Lower lobe of right lung (tissue), 2 donors: Measurements from ENCODE around the gene LRIF1. TPM values are rescaled to one million over a fixed set of nuclear protein-coding genes. Genes with fewer than 3 reads are reported as not detected.
"Not testable (repeated sequence)": the region's sequence is repeated elsewhere in the genome, so short reads cannot be mapped to it uniquely, and the experiment has no call there.

Experiments used
- ATAC-seq, 2 donors: fragments of 200-7000 bp; cut with Tn5 transposase; one replicate each; pipeline ENCODE4 v1.9.1; 2020 to 2022; ENCODE audit warnings: mild to moderate bottlenecking in 2 of 2, moderate library complexity in 2 of 2
- DNase-seq: peaks from one replicate; pipeline ENCODE4 v3.0.0-alpha.2; 2020
- H3K27ac ChIP-seq: fragments of 200-600 bp; one replicate; pipeline ENCODE4 v1.8.0; 2022
- H3K27me3 ChIP-seq: fragments of 200-600 bp; one replicate; pipeline ENCODE4 v1.8.0; 2022; ENCODE audit warnings: low read depth
- H3K36me3 ChIP-seq: fragments of 200-600 bp; one replicate; pipeline ENCODE4 v1.8.0; 2022; ENCODE audit warnings: mild to moderate bottlenecking
- H3K4me1 ChIP-seq: fragments of 200-600 bp; one replicate; pipeline ENCODE4 v1.8.0; 2022
- H3K4me3 ChIP-seq: fragments of 200-600 bp; one replicate; pipeline ENCODE4 v1.8.0; 2022; ENCODE audit warnings: mild to moderate bottlenecking
- H3K9me3 ChIP-seq: fragments of 200-600 bp; one replicate; pipeline ENCODE4 v1.8.0; 2022
- CTCF ChIP-seq: fragments of 200-600 bp; IDR thresholded peaks from one replicate; pipeline ENCODE4 v1.8.0; 2022; ENCODE audit warnings: antibody characterized with exemption, mild to moderate bottlenecking
- intact Hi-C: fragments of 100-400 bp; cut with DNase I; formaldehyde crosslinking; loops from one replicate; pipeline ENCODE4 v1.11.0; 2022
- total RNA-seq: library from RNA; stranded (reverse); fragmentation: NEBNext Ultra II Directional; extraction: Animal tissue kit (Norgen Biotek cat#: 25700); gene quantifications from one replicate; pipeline ENCODE4 v1.2.1, GENCODE V29; 2021
- donor health status: DM: no; HTN: yes; CAD: no; lungs with severe emphysema.

LRIF1 gene
- total RNA-seq, 1 donor from 2014 or later: 8.8 TPM

GRCh38 chr1:110948038-110948810, 15.5 kb downstream of the LRIF1 start:
- no peaks in the 10 kb centered on the region for H3K4me1 ChIP-seq
- no peaks in the 10 kb centered on the region for H3K9me3 ChIP-seq
- TF ChIP-seq CTCF: no peak
- ATAC-seq (no peak), DNase-seq (no peak)
- no peak overlapping the region for H3K4me3 ChIP-seq
- H3K27me3 ChIP-seq: no peaks in the 10 kb centered on the region
- intact Hi-C loops: no loop called here
- no peak overlapping the region for H3K27ac ChIP-seq
- peaks cover 19% of the 10 kb centered on the region for H3K36me3 ChIP-seq

GRCh38 chr1:110945626-110946025, 18.1 kb downstream of the LRIF1 start:
- no peaks in the 10 kb centered on the region for H3K27me3 ChIP-seq
- no peak overlapping the region for H3K4me3 ChIP-seq
- DNase-seq: no peak
- no peak for TF ChIP-seq CTCF
- intact Hi-C loops: no loop called here
- no peak for ATAC-seq
- H3K4me1 ChIP-seq: no peaks in the 10 kb centered on the region
- H3K36me3 ChIP-seq: peaks cover 10% of the 10 kb centered on the region
- no peak overlapping the region for H3K27ac ChIP-seq
- H3K9me3 ChIP-seq: no peaks in the 10 kb centered on the region

GRCh38 chr1:110944806-110945205, 18.9 kb downstream of the LRIF1 start:
- no peaks in the 10 kb centered on the region for H3K4me1 ChIP-seq
- no peak for DNase-seq
- H3K4me3 ChIP-seq: no peak overlapping the region

GRCh38 chr1:110936567-110936966, 27.2 kb downstream of the LRIF1 start:
- ATAC-seq: no peak
- peaks cover 8% of the 10 kb centered on the region for H3K9me3 ChIP-seq
- H3K36me3 ChIP-seq: no peaks in the 10 kb centered on the region
- H3K27ac ChIP-seq: no peak overlapping the region
- no peaks in the 10 kb centered on the region for H3K27me3 ChIP-seq
- H3K4me3 ChIP-seq: no peak overlapping the region
- intact Hi-C loops: no loop called here
- H3K4me1 ChIP-seq: no peaks in the 10 kb centered on the region
- TF ChIP-seq CTCF: no peak
- DNase-seq: no peak

More at GRCh38 chr1:110944806-110945205, 18.9 kb downstream of the LRIF1 start:
- no peak for TF ChIP-seq CTCF
- Histone ChIP-seq H3K27ac (no peak overlapping the region), H3K36me3 (peaks cover 9% of the 10 kb centered on the region), H3K9me3 (peaks cover 2% of the 10 kb centered on the region), H3K27me3 (no peaks in the 10 kb centered on the region)
- ATAC-seq: no peak
- intact Hi-C loops: no loop called here

DNA sequence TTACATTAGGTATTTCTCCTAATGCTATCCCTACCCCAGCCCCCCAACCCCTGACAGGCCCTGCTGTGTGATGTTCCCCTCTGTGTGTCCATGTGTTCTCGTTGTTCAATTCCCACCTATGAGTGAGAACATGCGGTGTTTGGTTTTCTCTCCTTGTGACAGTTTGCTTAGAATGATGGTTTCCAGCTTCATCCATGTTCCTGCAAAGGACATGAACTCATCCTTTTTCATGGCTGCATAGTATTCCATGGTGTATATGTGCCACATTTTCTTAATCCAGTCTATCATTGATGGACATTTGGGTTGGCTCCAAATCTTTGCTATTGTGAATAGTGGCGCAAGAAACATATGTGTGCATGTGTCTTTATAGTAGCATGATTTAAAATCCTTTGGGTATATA, 32.6 kb downstream of the LRIF1 start:
- ATAC-seq, H3K9me3 ChIP-seq, H3K4me1 ChIP-seq, H3K27ac ChIP-seq, intact Hi-C loops, H3K36me3 ChIP-seq, H3K27me3 ChIP-seq, H3K4me3 ChIP-seq, DNase-seq: not testable (repeated sequence)

DNA sequence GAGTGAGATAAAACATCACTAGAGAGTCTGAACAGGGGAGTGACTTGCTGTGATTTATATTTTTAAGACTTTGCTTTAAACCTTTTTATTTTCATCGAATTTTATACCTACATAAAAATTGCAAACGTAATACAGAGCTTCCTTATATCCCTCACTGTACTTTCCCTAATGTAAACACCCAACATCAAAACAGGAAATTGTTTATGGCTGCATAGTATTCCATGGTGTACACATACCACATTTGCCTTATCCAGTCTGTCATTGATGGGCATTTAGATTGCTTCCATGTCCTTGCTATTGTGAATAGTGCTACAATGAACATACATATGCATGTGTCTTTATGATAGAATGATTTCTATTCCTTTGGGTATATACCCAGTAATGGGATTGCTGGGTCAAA, 34.8 kb downstream of the LRIF1 start:
- no peak for TF ChIP-seq CTCF
- no peak for DNase-seq
- Histone ChIP-seq H3K36me3 (no peaks in the 10 kb centered on the region), H3K4me1 (no peaks in the 10 kb centered on the region), H3K9me3 (no peaks in the 10 kb centered on the region), H3K27me3 (no peaks in the 10 kb centered on the region), H3K4me3 (no peak overlapping the region), H3K27ac (no peak overlapping the region)
- ATAC-seq: no peak
- intact Hi-C loops: no loop called here
